ENCODE measurements around the gene NAPB.

DNA sequence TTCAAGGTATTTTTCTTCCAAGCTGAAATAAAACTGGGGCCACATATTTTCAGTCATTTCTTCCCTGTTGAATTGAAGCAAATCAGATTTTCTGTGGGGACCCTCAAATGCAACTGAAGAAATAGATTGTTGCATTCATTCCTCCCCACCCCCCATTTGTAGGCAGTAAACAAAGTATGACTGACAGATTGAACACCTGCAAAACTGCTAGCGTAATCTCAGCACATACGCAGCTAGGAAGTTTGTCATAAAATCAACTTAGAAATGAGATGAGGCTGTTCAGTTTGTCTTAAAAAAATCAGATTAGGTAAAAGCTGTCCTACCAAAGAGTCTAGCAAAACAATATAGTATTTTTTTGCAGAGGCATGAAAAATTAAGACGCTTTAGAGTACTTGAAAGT lies 50.4 kb downstream of the NAPB start:
- TF ChIP-seq, protein P1, sequence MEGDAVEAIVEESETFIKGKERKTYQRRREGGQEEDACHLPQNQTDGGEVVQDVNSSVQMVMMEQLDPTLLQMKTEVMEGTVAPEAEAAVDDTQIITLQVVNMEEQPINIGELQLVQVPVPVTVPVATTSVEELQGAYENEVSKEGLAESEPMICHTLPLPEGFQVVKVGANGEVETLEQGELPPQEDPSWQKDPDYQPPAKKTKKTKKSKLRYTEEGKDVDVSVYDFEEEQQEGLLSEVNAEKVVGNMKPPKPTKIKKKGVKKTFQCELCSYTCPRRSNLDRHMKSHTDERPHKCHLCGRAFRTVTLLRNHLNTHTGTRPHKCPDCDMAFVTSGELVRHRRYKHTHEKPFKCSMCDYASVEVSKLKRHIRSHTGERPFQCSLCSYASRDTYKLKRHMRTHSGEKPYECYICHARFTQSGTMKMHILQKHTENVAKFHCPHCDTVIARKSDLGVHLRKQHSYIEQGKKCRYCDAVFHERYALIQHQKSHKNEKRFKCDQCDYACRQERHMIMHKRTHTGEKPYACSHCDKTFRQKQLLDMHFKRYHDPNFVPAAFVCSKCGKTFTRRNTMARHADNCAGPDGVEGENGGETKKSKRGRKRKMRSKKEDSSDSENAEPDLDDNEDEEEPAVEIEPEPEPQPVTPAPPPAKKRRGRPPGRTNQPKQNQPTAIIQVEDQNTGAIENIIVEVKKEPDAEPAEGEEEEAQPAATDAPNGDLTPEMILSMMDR (IDR thresholded peaks at IDR 0.05) = no peak
- TF ChIP-seq POLR2A (IDR thresholded peaks at IDR 0.05) = no peak
